Eye (tissue), 1 donor: ENCODE data around the gene USP6.
A peak's percentile ranks its signal among the peaks of the same experiment; 100 is the strongest.
"Not testable (repeated sequence)": the region's sequence is repeated elsewhere in the genome, so short reads cannot be mapped to it uniquely, and the experiment has no call there.

Experiments
- DNase-seq: peaks from one replicate; pipeline ENCODE4 v3.0.0-alpha.2; 2015

The USP6 gene

DNA sequence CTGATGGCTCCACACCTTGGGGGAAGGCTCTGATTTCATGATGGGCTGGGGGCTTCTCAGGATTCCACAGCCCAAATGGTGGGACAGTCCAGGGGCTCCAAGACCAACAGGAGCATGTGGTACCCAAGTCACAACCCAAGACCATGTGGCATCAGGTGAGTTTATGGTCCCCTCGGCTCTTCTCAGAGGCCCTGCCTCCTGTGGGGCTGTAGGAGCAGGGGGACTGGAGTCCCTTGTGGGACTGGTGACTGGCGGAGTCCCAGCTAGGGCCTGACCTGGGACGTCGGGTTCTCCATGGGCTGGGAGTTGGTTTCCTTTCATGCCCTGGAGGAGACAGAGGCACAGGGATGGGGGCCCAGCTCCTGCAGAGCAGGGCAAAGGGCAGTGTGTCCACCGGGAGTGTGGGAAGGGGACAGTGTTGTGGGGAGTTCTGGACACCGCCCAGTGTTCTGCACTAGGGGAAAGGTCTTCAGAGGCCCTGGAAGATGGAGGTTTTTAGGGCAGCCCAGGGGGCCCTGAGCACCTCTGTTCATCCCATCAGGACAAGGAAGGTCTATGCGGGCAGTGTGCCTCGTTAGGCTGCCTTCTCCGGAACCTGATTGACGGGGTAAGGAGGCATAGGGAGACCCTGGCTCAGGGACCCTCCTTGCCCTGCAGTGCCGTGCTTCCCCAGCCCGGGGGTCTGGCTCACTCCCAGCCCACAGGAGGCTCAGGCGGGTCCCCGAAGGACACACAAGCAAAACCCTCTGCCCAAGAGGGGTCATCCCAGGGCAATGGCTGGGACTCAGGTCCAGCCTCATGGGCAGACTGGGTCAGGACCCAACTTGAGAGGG is 21.0 kb downstream of the USP6 start:
- not testable (repeated sequence) for DNase-seq

DNA sequence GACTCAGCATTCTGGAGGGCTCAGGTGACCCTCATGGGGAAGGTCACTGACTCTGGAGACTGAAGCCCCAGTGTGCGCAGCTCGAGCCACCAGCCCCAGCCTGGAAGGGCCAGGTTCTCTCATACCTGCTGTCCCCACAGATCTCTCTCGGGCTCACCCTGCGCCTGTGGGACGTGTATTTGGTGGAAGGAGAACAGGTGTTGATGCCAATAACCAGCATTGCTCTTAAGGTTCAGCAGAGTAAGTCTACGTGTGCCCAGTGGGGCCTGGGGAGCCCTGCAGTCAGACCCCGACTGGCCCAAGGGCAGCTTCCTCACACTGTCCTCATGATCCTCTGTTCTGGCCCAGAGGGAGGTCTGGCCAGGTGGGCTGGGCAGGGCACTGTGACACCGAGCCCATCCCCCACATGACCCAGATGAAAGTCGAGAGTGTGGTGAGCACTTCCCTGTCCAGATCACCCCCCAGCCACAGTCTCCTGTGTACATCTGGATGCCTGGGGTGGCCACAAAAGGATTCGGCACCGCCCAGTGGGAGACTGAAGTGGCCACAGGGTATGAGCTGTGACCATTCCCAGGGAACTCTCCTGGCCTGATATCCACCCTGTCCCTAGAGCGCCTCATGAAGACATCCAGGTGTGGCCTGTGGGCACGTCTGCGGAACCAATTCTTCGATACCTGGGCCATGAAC is 21.8 kb downstream of the USP6 start:
- DNase-seq: not testable (repeated sequence)

DNA sequence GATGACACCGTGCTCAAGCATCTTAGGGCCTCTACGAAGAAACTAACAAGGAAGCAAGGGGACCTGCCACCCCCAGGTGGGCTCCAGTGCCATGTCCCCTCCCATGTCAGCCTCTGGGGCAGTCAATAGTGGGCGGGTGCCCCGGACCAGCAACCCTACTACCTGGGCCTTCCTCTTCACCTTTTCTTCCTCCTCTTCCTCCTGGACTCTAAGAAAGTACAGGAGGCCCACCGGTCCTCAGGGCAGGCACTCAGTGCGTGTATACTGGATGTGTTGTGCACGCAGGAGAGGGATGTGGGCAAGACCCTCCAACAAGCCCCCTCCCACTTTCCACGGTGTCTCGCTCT is 22.3 kb downstream of the USP6 start:
- DNase-seq: not testable (repeated sequence)

GRCh38 chr17:5138616-5139457 is 23.0 kb downstream of the USP6 start:
- DNase-seq: no peak

- no peak for DNase-seq
Observed at GRCh38 chr17:5139458-5139732, 23.6 kb downstream of the USP6 start.

GRCh38 chr17:5142877-5143276 is 27.0 kb downstream of the USP6 start:
- not testable (repeated sequence) for DNase-seq

- DNase-seq: not testable (repeated sequence)
Observed at GRCh38 chr17:5146122-5146521, 30.3 kb downstream of the USP6 start.

- not testable (repeated sequence) for DNase-seq
Observed at GRCh38 chr17:5160702-5161101, 44.9 kb downstream of the USP6 start.

DNA sequence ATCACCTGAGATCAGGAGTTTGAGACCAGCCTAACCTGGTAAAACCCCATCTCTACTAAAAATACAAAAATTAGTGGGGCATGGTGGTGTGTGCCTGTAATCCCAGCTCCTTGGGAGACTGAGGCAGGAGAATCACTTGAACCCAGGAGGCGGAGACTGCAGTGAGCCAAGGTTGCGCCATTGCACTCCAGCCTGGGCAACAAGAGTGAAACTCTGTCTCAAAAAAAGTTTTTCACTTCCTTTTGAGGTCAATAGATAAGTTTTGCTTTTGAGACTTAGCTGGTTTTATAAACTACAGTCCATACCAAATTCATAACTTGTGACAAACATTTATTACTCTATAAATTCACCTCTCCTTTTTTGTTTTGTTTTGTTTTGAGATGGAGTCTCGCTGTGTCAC is 46.0 kb downstream of the USP6 start:
- DNase-seq: not testable (repeated sequence)

DNA sequence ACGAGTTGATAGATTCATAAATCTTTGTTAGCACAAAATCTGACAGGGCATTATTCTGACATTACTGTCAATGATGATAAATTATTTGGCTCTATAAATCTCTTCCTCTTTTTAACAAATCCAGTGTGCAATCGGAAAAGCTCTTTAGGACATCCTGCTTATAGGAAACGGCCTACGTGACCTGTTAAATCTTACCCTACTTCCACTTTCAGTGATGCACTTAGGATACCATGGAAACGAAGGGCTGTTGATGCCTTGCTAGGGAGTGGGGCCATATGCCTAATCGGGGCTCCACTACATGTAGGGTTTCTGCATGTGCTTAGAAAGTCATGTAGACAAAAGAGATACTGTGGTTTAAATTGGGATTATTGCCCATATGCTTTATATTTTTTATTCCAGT is 48.6 kb downstream of the USP6 start:
- no peak for DNase-seq

- not testable (repeated sequence) for DNase-seq
Observed at GRCh38 chr17:5165791-5166564, 50.1 kb downstream of the USP6 start.

DNA sequence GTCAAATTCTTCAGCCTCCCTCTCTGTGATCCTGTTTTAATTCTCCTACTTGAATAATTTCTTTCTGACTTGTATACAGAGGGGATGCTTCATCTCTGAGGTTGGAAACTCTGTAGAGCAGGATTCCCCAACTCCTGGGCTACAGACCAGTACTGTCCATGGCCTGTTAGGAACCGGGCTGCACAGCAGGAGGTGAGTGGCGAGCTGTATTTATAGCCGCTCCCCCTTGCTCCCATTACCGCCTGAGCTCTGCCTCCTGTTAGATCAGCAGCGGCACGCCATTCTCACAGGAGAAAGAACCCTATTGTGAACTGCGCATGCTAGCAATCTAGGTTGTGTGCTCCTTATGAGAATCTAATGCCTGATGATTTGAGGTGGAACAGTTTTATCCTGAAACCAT is 59.2 kb downstream of the USP6 start:
- DNase-seq: not testable (repeated sequence)

GRCh38 chr17:5179003-5179402 is 63.2 kb downstream of the USP6 start:
- DNase-seq: no peak

- DNase-seq: no peak
Observed at GRCh38 chr17:5181509-5182305, 65.9 kb downstream of the USP6 start.

DNA sequence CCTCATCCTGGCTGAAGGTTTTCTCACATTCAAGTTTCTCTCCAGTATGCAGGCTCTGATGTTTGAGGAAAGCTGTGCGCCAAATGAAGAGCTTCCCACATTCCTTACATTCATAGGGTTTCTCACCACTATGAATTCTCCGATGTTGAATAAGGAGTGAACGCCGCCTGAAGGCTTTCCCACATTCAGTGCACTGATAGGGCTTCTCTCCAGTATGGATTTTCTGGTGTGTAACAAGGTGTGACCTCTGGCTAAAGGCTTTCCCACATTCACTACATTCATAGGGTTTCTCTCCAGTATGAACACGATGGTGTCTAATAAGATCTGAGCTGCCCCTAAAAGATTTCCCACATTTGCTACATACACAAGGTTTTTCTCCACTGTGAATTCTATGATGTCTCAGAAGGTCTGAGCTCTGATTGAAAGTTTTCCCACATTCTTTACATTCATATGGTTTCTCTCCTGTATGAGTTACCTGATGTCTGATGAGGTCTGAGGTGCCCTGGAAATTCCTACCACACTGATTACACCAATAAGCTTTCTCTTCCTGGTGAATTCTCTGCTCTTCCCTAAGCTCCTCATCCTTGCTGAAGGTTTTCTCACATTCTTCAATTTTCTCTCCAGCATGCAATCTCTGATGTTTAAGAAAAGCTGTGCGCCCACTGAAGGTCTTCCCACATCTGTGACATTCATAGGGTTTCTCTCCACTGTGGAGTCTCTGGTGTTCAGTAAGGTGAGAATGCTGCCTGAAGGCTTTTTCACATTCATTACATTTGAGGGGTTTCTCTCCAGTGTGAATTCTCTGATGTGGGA is 67.0 kb downstream of the USP6 start:
- no peak for DNase-seq

GRCh38 chr17:5183410-5183793 is 67.6 kb downstream of the USP6 start:
- no peak for DNase-seq

GRCh38 chr17:5184288-5184687 is 68.5 kb downstream of the USP6 start:
- DNase-seq: no peak

GRCh38 chr17:5191541-5192417 is 75.9 kb downstream of the USP6 start, which contains the start of gene ZNF594:
Gene ZNF594, minus strand, starts transcription at chr17:5191868. Its CDS starts 7,612 bp downstream, at chr17:5184256.
- DNase-seq: peak; percentile 98

DNA sequence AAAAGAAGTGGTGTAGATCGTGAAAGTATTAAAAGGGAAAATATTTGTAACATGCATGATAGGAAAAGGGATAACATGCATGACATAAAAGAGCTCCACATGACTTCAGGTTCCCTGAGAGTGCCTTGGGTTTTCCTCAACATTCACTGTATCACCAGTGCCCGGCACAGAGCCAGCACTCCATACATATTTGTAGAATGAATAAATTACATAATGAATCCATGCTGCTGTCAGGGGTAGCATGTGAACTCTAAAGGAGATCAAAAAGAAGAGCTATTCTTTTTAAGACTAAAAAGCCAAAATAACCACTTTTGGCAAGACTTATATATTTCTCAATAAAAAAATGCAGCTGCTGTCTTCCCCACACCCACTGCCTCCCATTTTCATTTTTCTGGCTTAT is 78.5 kb downstream of the USP6 start:
- DNase-seq: no peak

DNA sequence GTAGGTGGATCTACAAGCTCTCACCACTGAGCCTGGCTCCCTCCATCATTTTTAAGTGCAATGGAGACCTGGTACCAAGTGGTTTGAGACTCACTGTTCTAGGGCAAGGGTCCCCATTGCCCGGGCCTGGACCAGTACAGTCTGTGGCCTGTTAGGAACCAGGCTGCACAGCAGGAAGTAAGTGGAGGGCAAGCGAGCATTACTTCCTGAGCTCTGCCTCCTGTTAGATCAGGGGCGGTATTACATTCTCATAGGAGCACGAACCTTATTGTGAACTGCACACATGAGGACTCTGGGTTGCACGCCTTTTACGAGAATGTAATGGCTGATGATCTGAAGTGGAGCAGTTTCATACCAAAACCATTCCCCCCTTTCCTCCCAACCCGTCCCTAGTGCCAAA is 82.6 kb downstream of the USP6 start:
- no peak for DNase-seq
